RCC 7860 (cell line): Measurements from ENCODE around the gene PCDHGA9.
A peak's percentile ranks its signal among the peaks of the same experiment; 100 is the strongest.
"Not testable (repeated sequence)": the region's sequence is repeated elsewhere in the genome, so short reads cannot be mapped to it uniquely, and the experiment has no call there.

Source experiments
- DNase-seq: peaks from one replicate; pipeline ENCODE4 v3.0.0-alpha.2; 2015; ENCODE audit warnings: low spot score
- FAIRE-seq: peaks from 2 replicates; lab custom pipeline; 2012; peaks lifted over from hg19 to GRCh38; lab: Jason Lieb, UNC

PCDHGA9 gene

GRCh38 chr5:141383345-141383744 lies 19.2 kb upstream of the PCDHGA9 start:
- DNase-seq (no peak), FAIRE-seq (no peak)

GRCh38 chr5:141384471-141385267 lies 17.9 kb upstream of the PCDHGA9 start:
- no peak for DNase-seq
- FAIRE-seq = no peak

DNA sequence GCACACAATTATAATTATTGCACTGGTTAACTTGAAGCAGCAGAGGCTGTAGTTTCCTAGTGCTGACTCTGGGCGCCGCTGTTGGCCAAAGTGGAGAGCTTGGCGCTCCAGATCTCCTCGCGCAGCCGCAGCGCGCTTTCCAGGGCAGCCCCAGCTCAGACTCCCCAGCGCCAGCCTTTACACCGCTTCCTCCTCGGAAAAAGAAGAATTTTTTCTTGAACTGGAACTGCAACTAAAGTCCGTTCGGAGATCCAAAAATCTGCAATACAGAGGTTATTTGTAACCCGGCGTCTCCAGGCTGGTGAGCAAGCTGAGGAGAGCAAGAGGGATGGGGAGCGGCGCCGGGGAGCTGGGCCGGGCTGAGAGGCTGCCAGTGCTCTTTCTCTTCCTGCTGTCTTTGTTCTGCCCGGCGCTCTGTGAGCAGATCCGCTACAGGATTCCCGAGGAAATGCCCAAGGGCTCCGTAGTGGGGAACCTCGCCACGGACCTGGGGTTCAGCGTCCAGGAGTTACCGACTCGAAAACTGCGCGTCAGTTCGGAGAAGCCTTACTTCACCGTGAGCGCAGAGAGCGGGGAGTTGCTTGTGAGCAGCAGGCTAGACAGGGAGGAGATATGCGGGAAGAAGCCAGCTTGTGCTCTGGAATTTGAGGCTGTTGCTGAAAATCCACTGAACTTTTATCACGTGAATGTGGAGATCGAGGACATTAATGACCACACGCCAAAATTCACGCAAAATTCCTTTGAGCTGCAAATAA lies 14.8 kb upstream of the PCDHGA9 start, which contains the start of gene PCDHGB4:
TSS of gene PCDHGB4 (plus strand) at position 142 of the 755 bp plus-strand sequence. CDS start at position 329, 187 bp downstream.
- not testable (repeated sequence) for FAIRE-seq, DNase-seq

DNA sequence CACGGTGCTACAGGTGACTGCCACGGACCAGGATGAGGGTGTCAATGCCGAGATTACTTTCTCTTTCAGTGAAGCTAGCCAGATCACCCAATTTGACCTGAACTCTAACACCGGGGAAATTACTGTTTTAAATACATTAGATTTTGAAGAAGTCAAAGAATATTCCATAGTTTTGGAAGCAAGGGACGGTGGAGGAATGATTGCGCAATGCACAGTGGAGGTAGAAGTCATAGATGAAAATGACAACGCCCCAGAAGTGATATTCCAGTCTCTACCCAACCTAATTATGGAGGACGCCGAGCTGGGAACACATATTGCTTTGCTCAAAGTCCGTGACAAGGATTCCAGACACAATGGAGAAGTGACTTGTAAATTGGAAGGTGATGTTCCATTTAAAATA lies 13.9 kb upstream of the PCDHGA9 start:
- DNase-seq (no peak), FAIRE-seq (no peak)

DNA sequence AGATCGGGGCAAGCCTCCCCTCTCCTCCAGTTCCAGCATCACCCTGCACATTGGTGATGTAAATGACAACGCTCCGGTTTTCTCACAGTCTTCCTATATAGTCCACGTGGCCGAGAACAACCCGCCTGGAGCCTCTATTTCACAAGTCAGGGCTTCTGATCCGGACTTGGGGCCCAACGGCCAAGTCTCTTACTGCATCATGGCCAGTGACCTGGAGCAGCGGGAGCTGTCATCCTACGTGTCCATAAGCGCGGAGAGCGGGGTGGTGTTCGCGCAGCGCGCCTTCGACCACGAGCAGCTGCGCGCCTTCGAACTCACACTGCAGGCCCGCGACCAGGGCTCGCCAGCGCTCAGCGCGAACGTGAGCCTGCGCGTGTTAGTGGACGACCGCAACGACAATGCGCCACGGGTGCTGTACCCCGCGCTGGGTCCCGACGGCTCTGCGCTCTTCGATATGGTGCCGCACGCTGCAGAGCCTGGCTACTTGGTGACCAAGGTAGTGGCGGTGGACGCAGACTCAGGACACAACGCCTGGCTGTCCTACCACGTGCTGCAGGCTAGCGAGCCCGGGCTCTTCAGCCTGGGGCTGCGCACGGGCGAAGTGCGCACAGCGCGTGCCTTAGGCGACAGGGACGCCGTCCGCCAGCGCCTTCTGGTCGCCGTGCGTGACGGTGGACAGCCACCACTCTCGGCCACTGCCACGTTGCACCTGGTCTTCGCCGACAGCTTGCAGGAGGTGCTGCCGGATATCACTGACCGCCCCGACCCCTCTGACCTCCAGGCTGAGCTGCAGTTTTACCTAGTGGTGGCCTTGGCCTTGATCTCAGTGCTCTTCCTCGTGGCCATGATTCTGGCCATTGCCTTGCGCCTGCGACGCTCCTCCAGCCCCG lies 13.2 kb upstream of the PCDHGA9 start:
- FAIRE-seq (no peak), DNase-seq (no peak)

DNA sequence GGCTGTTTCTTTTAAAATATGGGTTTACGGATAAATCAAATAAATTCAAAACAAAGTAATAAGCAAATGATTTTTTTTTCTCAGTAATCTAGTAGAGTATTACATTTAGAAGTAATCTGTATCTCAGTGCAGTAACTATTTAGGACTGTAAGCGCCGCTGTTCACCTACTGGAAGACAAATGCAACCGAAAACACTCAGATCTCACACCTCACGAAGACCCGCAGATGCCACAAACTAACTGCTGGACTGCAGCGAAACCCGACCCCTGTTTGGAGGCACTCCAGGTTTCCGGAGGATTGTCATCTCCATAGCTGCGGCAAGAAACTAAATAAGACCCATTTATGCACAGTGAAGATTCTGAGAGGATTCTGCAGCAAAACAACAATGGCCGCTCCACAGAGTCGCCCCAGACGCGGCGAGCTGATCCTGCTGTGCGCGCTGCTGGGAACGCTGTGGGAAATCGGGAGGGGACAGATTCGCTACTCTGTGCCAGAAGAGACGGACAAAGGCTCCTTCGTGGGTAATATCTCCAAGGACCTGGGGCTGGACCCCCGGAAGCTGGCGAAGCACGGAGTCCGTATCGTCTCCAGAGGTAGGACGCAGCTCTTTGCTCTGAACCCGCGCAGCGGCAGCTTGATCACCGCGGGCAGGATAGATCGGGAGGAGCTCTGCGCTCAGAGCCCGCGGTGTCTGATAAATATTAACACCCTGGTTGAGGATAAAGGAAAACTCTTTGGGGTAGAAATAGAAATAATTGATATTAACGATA lies 10.0 kb upstream of the PCDHGA9 start, which contains the start of gene PCDHGA8:
TSS of gene PCDHGA8 (plus strand) at position 205 of the 770 bp plus-strand sequence. CDS start at position 386, 181 bp downstream.
- FAIRE-seq (no peak), DNase-seq (no peak)

- FAIRE-seq = no peak
- DNase-seq = no peak
Observed at GRCh38 chr5:141393267-141393666, 9.3 kb upstream of the PCDHGA9 start.

DNA sequence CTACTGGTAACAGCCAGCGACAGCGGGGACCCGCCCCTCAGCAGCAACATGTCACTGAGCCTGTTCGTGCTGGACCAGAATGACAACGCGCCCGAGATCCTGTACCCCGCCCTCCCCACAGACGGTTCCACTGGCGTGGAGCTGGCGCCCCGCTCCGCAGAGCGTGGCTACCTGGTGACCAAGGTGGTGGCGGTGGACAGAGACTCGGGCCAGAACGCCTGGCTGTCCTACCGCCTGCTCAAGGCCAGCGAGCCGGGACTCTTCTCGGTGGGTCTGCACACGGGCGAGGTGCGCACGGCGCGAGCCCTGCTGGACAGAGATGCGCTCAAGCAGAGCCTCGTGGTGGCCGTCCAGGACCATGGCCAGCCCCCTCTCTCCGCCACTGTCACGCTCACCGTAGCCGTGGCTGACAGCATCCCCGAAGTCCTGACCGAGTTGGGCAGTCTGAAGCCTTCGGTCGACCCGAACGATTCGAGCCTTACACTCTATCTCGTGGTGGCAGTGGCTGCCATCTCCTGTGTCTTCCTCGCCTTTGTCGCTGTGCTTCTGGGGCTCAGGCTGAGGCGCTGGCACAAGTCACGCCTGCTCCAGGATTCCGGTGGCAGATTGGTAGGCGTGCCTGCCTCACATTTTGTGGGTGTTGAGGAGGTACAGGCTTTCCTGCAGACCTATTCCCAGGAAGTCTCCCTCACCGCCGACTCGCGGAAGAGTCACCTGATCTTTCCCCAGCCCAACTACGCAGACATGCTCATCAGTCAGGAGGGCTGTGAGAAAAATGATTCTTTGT lies 8.0 kb upstream of the PCDHGA9 start:
- not testable (repeated sequence) for FAIRE-seq, DNase-seq

DNA sequence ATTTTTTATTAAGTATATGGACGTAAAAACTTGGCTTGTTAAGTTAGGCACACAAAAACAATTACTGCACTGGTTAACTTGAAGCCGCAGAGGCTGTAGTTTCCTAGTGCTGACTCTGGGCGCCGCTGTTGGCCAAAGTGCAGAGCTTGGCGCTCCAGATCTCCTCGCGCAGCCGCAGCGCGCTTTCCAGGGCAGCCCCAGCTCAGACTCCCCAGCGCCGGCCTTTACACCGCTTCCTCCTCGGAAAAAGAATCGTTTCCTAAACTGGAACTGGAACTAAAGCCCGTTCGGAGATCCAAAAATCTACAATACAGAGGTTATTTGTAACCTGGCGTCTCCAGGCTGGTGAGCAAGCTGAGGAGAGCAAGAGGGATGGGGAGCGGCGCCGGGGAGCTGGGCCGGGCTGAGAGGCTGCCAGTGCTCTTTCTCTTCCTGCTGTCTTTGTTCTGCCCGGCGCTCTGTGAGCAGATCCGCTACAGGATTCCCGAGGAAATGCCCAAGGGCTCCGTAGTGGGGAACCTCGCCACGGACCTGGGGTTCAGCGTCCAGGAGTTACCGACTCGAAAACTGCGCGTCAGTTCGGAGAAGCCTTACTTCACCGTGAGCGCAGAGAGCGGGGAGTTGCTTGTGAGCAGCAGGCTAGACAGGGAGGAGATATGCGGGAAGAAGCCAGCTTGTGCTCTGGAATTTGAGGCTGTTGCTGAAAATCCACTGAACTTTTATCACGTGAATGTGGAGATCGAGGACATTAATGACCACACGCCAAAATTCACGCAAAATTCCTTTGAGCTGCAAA lies 4.6 kb upstream of the PCDHGA9 start, which contains the start of gene PCDHGB5:
TSS of gene PCDHGB5 (plus strand) at position 192 of the 796 bp plus-strand sequence. CDS start at position 373, 181 bp downstream.
- DNase-seq, FAIRE-seq: not testable (repeated sequence)

- DNase-seq (no peak), FAIRE-seq (no peak)
Observed at GRCh38 chr5:141398608-141399007, 4.0 kb upstream of the PCDHGA9 start.

GRCh38 chr5:141399555-141400258 lies 2.9 kb upstream of the PCDHGA9 start:
- no peak for FAIRE-seq

DNA sequence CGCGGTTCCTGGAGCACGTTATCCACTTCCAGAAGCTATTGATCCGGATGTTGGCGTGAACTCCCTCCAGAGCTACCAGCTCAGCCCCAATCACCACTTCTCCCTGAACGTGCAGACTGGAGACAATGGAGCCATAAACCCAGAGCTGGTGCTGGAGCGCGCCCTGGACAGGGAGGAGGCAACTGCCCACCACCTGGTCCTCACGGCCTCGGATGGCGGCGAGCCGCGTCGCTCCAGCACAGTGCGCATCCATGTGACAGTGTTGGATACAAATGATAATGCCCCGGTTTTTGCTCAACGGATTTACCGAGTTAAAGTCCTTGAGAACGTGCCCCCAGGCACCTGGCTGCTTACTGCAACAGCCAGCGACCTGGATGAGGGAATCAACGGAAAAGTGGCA lies 809 bp downstream of the PCDHGA9 start:
- no peak for FAIRE-seq

More at GRCh38 chr5:141399555-141400258, 2.9 kb upstream of the PCDHGA9 start:
- DNase-seq = no peak

GRCh38 chr5:141407790-141408505 lies 5.4 kb downstream of the PCDHGA9 start, which contains the start of gene PCDHGB6:
Gene PCDHGB6, plus strand, starts transcription at chr5:141408021. Its CDS starts 182 bp downstream, at chr5:141408203.
- FAIRE-seq = not testable (repeated sequence)
- peak; percentile 35 for DNase-seq

More for the DNA sequence above, 809 bp downstream of the PCDHGA9 start:
- DNase-seq = no peak

DNA sequence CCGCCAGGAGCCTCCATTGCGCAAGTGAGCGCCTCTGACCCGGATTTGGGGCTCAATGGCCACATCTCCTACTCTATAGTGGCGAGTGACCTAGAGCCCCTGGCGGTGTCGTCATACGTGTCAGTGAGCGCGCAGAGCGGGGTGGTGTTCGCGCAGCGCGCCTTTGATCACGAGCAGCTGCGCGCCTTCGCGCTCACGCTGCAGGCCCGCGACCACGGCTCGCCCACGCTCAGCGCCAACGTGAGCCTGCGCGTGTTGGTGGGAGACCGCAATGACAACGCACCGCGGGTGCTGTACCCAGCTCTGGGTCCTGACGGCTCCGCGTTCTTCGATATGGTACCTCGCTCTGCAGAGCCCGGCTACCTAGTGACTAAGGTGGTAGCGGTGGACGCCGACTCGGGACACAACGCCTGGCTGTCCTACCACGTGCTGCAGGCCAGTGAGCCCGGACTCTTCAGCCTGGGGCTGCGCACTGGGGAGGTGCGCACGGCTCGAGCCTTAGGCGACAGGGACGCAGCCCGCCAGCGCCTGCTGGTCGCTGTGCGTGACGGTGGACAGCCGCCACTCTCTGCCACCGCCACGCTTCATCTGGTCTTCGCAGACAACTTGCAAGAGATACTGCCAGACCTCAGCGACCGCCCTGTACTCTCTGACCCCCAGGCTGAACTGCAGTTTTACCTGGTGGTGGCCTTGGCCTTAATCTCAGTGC lies 7.2 kb downstream of the PCDHGA9 start:
- FAIRE-seq (no peak), DNase-seq (no peak)

DNA sequence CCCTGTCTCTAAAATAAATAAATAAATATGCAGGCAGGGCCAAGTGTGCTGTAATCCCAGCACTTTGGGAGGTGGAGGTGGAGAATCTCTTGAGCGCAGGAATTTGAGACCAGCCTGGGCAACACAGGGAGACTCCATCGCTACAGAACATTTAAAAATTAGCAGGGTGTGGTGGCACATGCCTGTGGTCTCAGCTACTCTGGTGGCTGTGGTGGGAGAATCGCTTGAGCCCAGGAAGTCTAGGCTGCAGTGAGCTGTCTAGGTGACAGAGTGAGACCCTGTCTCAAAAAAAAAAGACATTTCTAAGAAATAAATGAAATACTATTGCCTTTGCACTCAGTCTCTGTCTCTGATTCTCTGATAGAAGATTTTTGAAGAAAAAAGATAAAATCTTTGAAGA lies 9.0 kb downstream of the PCDHGA9 start:
- no peak for DNase-seq
- no peak for FAIRE-seq
